ENCODE measurements around the gene OBSCN.

DNA sequence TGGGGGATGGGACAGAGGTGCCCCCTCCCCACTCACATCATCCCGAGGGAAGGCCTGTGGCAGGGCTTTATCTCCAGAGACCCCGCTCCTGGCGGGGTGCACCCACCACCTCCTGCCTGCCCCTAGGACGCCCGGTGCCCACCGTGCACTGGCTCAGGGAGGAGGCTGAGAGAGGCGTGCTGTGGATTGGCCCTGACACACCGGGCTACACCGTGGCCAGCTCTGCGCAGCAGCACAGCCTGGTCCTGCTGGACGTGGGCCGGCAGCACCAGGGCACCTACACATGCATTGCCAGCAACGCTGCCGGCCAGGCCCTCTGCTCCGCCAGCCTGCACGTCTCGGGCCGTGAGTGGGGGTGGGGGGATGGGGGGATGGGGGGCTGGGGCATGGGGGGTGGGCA is 127.1 kb downstream of the OBSCN start:
- TF ChIP-seq FOXA1 (IDR thresholded peaks at IDR 0.05) (no peak), FOXA1 (CRISPR knock-in tag; IDR thresholded peaks at IDR 0.05) (no peak), CEBPB (IDR thresholded peaks at IDR 0.05; ENCODE audit: borderline replicate concordance, low read depth, low read length) (no peak), RAD21 (CRISPR knock-in tag; IDR thresholded peaks at IDR 0.05) (no peak), JUNB (CRISPR knock-in tag; IDR thresholded peaks at IDR 0.05; ENCODE audit: borderline replicate concordance) (no peak), RORA (CRISPR knock-in tag; IDR thresholded peaks at IDR 0.05) (no peak)
- TF ChIP-seq, protein P1, sequence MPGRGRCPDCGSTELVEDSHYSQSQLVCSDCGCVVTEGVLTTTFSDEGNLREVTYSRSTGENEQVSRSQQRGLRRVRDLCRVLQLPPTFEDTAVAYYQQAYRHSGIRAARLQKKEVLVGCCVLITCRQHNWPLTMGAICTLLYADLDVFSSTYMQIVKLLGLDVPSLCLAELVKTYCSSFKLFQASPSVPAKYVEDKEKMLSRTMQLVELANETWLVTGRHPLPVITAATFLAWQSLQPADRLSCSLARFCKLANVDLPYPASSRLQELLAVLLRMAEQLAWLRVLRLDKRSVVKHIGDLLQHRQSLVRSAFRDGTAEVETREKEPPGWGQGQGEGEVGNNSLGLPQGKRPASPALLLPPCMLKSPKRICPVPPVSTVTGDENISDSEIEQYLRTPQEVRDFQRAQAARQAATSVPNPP (CRISPR knock-in tag; IDR thresholded peaks at IDR 0.05), result no peak
- TF ChIP-seq, protein P2, sequence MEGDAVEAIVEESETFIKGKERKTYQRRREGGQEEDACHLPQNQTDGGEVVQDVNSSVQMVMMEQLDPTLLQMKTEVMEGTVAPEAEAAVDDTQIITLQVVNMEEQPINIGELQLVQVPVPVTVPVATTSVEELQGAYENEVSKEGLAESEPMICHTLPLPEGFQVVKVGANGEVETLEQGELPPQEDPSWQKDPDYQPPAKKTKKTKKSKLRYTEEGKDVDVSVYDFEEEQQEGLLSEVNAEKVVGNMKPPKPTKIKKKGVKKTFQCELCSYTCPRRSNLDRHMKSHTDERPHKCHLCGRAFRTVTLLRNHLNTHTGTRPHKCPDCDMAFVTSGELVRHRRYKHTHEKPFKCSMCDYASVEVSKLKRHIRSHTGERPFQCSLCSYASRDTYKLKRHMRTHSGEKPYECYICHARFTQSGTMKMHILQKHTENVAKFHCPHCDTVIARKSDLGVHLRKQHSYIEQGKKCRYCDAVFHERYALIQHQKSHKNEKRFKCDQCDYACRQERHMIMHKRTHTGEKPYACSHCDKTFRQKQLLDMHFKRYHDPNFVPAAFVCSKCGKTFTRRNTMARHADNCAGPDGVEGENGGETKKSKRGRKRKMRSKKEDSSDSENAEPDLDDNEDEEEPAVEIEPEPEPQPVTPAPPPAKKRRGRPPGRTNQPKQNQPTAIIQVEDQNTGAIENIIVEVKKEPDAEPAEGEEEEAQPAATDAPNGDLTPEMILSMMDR (CRISPR knock-in tag; IDR thresholded peaks at IDR 0.05), result no peak
- TF ChIP-seq, protein P3, sequence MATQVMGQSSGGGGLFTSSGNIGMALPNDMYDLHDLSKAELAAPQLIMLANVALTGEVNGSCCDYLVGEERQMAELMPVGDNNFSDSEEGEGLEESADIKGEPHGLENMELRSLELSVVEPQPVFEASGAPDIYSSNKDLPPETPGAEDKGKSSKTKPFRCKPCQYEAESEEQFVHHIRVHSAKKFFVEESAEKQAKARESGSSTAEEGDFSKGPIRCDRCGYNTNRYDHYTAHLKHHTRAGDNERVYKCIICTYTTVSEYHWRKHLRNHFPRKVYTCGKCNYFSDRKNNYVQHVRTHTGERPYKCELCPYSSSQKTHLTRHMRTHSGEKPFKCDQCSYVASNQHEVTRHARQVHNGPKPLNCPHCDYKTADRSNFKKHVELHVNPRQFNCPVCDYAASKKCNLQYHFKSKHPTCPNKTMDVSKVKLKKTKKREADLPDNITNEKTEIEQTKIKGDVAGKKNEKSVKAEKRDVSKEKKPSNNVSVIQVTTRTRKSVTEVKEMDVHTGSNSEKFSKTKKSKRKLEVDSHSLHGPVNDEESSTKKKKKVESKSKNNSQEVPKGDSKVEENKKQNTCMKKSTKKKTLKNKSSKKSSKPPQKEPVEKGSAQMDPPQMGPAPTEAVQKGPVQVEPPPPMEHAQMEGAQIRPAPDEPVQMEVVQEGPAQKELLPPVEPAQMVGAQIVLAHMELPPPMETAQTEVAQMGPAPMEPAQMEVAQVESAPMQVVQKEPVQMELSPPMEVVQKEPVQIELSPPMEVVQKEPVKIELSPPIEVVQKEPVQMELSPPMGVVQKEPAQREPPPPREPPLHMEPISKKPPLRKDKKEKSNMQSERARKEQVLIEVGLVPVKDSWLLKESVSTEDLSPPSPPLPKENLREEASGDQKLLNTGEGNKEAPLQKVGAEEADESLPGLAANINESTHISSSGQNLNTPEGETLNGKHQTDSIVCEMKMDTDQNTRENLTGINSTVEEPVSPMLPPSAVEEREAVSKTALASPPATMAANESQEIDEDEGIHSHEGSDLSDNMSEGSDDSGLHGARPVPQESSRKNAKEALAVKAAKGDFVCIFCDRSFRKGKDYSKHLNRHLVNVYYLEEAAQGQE (IDR thresholded peaks at IDR 0.05; ENCODE audit: borderline replicate concordance in 1 of 2, low read depth in 1 of 2, low read length in 2 of 2), result no peak
- TF ChIP-seq, protein P4, sequence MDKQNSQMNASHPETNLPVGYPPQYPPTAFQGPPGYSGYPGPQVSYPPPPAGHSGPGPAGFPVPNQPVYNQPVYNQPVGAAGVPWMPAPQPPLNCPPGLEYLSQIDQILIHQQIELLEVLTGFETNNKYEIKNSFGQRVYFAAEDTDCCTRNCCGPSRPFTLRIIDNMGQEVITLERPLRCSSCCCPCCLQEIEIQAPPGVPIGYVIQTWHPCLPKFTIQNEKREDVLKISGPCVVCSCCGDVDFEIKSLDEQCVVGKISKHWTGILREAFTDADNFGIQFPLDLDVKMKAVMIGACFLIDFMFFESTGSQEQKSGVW (CRISPR knock-in tag; IDR thresholded peaks at IDR 0.05; ENCODE audit: borderline replicate concordance), result no peak
- TF ChIP-seq, protein P5, sequence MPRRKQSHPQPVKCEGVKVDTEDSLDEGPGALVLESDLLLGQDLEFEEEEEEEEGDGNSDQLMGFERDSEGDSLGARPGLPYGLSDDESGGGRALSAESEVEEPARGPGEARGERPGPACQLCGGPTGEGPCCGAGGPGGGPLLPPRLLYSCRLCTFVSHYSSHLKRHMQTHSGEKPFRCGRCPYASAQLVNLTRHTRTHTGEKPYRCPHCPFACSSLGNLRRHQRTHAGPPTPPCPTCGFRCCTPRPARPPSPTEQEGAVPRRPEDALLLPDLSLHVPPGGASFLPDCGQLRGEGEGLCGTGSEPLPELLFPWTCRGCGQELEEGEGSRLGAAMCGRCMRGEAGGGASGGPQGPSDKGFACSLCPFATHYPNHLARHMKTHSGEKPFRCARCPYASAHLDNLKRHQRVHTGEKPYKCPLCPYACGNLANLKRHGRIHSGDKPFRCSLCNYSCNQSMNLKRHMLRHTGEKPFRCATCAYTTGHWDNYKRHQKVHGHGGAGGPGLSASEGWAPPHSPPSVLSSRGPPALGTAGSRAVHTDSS (CRISPR knock-in tag; conservative IDR thresholded peaks at IDR 0.05), result no peak
